ENCODE data around the gene NAP1L2.
"Not testable (repeated sequence)": the region's sequence is repeated elsewhere in the genome, so short reads cannot be mapped to it uniquely, and the experiment has no call there.

NAP1L2 gene, protein sequence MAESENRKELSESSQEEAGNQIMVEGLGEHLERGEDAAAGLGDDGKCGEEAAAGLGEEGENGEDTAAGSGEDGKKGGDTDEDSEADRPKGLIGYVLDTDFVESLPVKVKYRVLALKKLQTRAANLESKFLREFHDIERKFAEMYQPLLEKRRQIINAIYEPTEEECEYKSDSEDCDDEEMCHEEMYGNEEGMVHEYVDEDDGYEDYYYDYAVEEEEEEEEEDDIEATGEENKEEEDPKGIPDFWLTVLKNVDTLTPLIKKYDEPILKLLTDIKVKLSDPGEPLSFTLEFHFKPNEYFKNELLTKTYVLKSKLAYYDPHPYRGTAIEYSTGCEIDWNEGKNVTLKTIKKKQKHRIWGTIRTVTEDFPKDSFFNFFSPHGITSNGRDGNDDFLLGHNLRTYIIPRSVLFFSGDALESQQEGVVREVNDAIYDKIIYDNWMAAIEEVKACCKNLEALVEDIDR

DNA sequence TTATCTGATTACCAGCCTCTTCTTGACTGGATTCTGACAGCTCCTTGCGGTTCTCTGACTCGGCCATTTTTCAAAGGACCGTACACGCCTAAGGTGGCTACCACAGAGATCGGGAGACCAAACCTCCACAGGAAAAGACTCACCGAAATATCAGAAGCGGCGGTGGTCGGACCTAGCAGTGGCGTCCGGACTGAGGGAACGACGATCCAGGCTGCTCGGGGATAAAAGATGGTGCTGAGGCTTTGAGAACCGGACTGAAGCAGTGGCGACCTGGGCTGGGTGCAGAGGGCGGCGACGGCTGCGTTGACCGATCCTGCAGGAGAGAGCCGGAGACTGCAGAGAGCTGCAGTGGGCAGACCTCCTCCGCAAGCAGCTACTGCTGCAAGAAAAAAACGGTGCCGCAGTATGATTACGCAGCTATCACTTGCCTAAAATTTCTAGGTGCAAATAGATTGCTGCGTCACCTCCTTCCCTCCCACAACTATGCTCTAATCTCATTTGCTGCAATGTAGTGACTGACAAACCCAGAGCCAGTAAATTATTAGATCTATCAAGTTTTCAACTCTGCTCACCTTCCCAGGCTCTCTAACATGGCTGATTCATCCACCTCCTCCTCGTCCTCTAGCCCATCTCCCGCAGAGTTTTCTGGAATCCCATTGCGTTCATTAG is at the start of gene NAP1L2:
TSS of gene NAP1L2 (minus strand) at position 426 of the 669 bp plus-strand sequence. CDS start at position 67, 359 bp downstream.
- in situ Hi-C loops (cut with HindIII; ENCODE audit: low sequenced_read_pairs) = no loop called here

GRCh38 chrX:73262991-73263390 is 48.3 kb upstream of the NAP1L2 start:
- in situ Hi-C loops (cut with HindIII; ENCODE audit: low sequenced_read_pairs) = no loop called here

- in situ Hi-C loops (cut with HindIII; ENCODE audit: low sequenced_read_pairs) = no loop called here
Measured at GRCh38 chrX:73239242-73239641, 24.6 kb upstream of the NAP1L2 start.

DNA sequence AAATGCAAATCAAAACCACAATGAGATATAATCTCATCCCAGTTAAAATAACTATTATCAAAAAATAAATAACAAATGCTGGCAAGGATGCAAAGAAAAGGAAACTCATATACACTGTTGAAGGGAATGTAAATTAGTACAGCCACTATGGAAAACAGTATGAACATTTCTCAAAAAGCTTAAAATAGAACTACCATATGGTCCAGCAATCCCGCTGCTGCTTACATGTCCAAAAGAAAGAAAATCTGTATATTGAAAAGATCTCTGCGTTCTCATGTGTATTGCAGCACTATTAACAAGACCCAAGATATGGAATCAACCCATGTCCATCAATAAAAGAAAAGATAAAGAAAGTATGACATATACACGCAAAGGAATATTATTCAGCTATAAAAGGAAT is 3.0 kb upstream of the NAP1L2 start:
- in situ Hi-C loops (cut with HindIII; ENCODE audit: low sequenced_read_pairs) = no loop called here

- in situ Hi-C loops (cut with HindIII; ENCODE audit: low sequenced_read_pairs) = no loop called here
Measured at GRCh38 chrX:73215246-73215645, 595 bp upstream of the NAP1L2 start.

DNA sequence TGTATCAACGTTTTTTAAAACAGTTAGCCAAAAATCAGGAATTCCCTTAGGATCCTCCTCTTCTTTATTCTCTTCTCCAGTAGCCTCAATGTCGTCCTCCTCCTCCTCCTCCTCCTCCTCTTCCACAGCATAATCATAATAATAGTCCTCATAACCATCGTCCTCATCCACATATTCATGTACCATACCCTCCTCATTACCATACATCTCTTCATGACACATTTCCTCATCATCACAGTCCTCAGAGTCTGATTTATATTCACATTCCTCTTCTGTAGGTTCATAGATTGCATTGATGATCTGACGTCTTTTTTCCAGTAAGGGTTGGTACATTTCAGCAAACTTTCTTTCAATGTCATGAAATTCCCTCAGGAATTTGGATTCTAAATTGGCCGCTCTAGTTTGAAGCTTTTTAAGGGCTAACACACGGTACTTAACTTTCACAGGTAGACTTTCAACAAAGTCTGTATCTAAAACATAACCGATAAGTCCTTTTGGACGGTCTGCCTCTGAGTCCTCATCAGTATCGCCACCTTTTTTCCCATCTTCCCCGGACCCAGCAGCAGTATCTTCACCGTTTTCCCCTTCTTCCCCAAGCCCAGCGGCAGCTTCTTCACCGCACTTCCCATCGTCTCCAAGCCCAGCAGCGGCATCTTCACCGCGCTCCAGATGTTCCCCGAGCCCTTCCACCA is 771 bp downstream of the NAP1L2 start:
- in situ Hi-C loops (cut with HindIII; ENCODE audit: low sequenced_read_pairs) = no loop called here

DNA sequence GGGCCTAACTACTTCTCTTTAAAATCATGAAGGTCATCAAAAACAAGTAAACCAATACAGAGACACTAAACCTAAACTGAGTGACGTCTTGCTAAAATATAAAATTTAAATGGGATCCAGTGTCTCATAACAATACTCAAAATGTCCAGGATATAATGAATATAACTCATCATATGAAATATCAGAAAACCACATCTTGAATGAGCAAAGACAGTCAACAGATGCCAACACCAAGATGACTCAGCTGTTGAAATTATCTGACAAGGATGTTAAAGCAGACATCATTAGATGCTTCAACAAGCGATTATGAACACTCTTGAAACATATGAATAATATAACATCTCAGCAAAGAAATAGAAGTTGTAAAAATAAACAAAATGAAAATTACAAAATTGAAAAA is 8.3 kb downstream of the NAP1L2 start:
- in situ Hi-C loops (cut with HindIII; ENCODE audit: low sequenced_read_pairs) = no loop called here

DNA sequence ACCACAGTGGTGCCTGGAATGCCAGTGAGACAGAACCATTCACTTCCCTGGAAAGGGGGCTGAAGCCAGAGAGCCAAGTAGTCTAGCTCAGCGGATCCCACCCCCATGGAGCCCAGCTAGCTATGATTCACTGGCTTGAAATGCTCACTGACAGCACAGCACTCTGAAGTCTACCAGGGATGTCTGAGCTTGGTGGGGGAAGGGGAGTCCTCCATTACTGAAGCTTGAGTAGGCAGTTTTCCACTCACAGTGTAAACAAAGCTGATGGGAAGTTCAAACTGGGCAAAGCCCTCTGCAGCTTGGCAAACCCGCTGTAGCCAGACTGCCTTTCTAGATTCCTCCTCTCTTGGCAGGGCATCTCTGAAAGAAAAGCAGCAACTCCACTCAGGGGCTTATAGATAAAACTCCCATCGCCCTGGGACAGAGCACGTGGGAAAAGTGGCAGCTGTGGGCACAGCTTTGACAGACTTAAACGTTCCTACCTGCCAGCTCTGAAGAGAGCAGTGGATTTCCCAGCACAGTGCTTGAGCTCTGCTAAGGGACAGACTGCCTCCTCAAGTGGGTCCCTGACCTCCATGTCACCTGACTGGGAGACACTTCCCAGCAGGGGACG is 32.0 kb downstream of the NAP1L2 start:
- in situ Hi-C loops (cut with HindIII; ENCODE audit: low sequenced_read_pairs) = no loop called here

- in situ Hi-C loops (cut with HindIII; ENCODE audit: low sequenced_read_pairs) = not testable (repeated sequence)
Measured at GRCh38 chrX:73168945-73169344, 45.7 kb downstream of the NAP1L2 start.
